Thyroid gland (tissue), 4 donors: ENCODE measurements around the gene MAPK13.

Experiments used
- CTCF ChIP-seq, 6 experiments: fragments of 200-600 bp in 3 of 6; fragments of 450-650 bp in 3 of 6; sonication (generic) in 3 of 6; IDR thresholded peaks; one replicate each; pipeline ENCODE4 v1.5.1; 2016 to 2019; ENCODE audit warnings: antibody characterized with exemption in 6 of 6, mild to moderate bottlenecking in 2 of 6, inconsistent platforms in 1 of 6, moderate library complexity in 1 of 6
- POLR2A ChIP-seq, 2 donors: fragments of 450-650 bp; IDR thresholded peaks; one replicate each; pipeline ENCODE4 v1.6.1; 2017; ENCODE audit warnings: antibody characterized with exemption in 2 of 2, mild to moderate bottlenecking in 2 of 2, moderate library complexity in 1 of 2

- TF ChIP-seq CTCF (IDR thresholded peaks at IDR 0.05) (no peak), POLR2A (IDR thresholded peaks at IDR 0.05) (peak in 1 of 2 donors; percentile 36)
These were observed at the start of gene MAPK13 for GRCh38 chr6:36129941-36130666.
